Astrocyte of the hippocampus (primary cell): ENCODE data around the gene FLRT3.

Source experiments
- DNase-seq: peaks from one replicate; pipeline ENCODE4 v3.0.0; 2011; ENCODE audit warnings: low read depth, low spot score

FLRT3 gene

GRCh38 chr20:14319704-14320103, 17.7 kb downstream of the FLRT3 start:
- DNase-seq: no peak

DNA sequence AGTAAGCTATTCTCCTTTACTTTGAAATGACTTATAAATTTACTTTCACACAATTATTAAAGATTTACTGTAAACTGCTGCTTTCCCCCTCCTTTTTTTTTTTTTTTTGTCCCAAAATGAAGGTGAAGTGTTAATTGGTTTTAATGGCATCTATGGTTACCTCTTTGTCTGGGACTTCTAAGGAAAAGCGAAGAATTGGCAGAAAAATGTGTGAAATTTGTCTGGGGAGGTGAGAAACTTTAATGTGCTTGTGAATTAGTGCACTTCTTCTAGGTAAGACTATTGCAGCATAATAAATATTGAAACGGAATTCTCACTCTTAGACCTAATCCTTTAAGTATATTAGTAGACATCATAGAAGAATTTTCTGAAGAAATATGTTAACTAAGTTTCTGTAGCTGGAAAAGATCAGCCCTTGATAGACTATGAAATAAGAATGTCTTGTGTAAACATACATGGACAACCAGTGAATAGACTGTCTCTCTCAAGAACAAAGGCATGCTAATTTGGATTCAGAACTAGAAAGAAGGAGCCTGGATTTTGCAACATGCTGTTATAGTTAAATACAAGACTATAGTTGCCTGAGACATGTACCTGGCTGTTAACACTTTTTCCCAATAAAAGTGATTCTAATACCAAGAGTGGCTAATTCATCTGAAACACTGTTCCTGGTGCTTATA, 23.9 kb downstream of the FLRT3 start:
- no peak for DNase-seq

DNA sequence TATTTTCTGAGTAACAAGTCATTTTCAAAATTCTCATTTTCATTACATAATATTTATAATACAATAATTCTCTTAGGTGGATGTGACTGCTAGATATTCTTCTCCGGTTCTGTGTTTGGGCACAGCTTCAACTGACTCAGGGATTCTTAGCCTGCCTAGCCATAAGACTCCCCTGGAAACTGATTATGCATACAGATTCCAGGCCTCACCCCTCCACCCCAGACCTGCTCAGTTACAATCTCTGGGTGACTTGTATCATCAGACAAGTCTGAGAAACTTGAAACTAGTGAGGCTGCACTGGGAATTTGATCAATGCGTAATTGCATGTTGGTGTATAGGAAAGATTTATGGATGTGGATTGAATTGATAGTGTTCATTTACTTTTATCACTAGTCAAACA, 25.4 kb downstream of the FLRT3 start:
- no peak for DNase-seq

GRCh38 chr20:14310977-14311627, 26.3 kb downstream of the FLRT3 start:
- DNase-seq: no peak

GRCh38 chr20:14307956-14308355, 29.5 kb downstream of the FLRT3 start:
- no peak for DNase-seq

- no peak for DNase-seq
These were observed 32.9 kb downstream of the FLRT3 start for GRCh38 chr20:14304472-14304871.

DNA sequence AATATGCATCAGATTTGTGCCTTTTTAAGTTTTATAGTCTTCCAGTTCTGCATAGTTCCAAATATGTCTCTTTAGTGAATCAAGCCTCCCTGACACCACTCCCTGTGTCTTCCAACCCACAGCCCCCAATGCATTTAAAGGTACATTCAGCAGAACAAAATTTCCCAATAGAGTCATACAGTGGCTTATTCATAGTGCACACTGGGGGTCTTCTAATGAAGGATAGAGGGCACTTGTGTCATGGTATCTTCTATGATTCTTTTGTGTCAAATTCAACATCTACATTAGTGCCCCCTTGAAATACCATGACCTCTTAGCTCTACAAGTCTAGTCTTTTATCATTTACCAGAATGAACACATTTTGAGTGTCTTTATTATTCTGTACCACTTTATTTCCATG, 33.8 kb downstream of the FLRT3 start:
- DNase-seq: no peak

DNA sequence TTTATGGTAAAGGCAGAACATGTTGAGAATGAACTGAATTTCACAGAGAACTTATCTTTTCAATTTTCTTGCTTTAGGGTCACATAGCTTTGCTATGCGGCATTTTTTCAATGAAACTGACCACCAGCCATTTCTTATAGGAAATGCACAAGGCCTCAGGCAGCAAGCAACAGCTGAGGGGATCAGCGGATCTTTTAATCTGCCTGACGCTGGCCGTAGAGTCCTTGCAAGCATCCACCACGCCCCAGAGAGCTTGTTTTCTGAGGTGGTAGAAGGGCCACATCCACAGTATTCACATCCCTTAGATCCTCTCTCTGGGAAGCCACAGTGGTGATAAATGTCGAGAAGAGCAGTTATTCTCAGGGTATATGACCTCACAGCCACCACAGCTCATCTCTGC, 34.3 kb downstream of the FLRT3 start:
- DNase-seq: no peak

GRCh38 chr20:14299831-14300230, 37.6 kb downstream of the FLRT3 start:
- DNase-seq: no peak

DNA sequence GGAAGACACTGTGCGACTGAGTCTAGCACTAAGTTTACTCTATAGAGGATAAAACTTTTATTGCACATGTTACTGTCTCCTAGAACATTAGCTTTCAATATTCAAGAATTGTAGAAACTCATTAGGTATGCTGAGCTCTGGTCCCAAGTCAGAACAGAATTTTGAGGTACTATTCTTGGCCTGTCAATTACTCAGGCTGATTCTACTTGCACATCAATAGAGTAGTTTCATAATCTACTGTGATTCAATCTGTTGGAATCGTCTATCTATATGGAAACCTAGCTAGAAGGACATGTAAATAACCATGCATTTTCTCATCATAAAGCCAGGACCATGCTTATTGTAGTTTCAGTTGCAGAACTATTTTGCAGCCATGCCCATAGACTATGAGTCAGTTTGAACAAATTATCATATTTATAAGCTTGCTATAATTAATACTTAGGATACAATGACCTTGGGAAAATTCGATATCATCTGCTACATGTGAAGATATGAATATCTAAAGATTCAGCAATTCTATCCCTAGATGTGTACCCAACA, 41.6 kb downstream of the FLRT3 start:
- no peak for DNase-seq

GRCh38 chr20:14295238-14295637, 42.2 kb downstream of the FLRT3 start:
- no peak for DNase-seq

- DNase-seq: no peak
These were observed 45.9 kb downstream of the FLRT3 start for GRCh38 chr20:14291502-14291901.

DNA sequence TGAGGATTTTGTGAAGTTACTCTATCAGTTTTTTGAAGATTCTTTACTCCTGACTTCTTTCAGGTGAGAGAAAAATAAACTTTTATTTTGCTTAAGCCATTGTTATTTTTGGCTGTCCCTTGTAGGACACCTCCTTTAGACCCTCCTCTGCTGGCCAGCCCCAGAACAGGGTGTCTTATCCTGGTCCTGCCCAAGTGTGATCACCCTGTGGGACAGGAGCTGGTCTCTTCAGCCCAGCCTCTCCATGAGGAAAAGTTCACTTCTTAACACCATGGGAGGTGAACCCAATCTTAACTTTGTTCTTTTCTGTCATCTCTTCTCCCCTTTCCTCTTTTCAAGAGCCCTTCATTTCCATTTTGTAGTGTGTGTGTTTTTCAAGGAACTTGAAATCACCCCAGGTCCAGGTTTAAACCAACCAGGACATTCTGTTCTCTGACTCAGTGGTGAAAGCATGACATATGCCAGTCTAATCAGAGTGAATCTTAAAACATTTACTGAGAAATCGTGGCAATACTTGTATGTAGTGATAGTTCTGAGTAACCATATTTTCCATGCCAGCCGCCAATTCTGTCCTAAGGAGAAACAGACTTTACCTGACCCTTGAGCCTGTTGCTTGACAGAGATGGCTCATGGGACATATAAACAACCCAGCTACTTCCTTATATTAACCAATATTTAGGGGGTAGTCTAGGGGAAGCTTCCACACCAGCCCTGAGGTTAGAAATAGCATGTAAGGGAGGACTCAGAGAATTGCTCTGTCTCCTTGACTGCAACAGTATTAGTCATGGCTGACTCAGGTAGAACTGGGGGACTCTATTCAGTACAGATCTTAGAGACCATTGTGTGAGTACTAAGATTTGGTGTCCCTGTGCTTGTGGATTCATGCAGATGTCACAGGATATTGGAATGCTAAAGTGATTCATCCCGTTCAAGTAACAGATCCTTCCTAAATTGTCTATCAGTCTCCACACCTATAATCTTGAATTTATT, 48.8 kb downstream of the FLRT3 start:
- DNase-seq: peak; percentile 46

- no peak for DNase-seq
These were observed 53.0 kb downstream of the FLRT3 start for GRCh38 chr20:14284443-14284842.

GRCh38 chr20:14282140-14282539, 55.3 kb downstream of the FLRT3 start:
- DNase-seq: no peak
